Neural crest cell (in vitro differentiated cells): ENCODE measurements around the gene PSD4. TPM values are rescaled to one million over a fixed set of nuclear protein-coding genes. Genes with fewer than 3 reads are reported as not detected.

Experiments
- DNase-seq: peaks from one replicate; pipeline ENCODE4 v3.0.0; 2021; ENCODE audit warnings: low read depth, mixed read lengths, low spot score
- H3K27ac Mint-ChIP-seq: one replicate; pipeline ENCODE4 v1.8.0; 2021; ENCODE audit warnings: mild to moderate bottlenecking, mixed read lengths; ENCODE audit not compliant: unreplicated experiment
- H3K27me3 Mint-ChIP-seq: 2 replicates; pipeline ENCODE4 v1.8.0; 2021; ENCODE audit warnings: low read depth, mild to moderate bottlenecking, mixed read lengths
- H3K36me3 Mint-ChIP-seq: 2 replicates; pipeline ENCODE4 v1.8.0; 2021; ENCODE audit warnings: low read depth, mild to moderate bottlenecking, mixed read lengths
- H3K4me1 Mint-ChIP-seq: 2 replicates; pipeline ENCODE4 v1.8.0; 2021; ENCODE audit warnings: mixed read lengths
- H3K4me3 Mint-ChIP-seq: one replicate; pipeline ENCODE4 v1.8.0; 2021; ENCODE audit warnings: mild to moderate bottlenecking, mixed read lengths
- H3K9me3 Mint-ChIP-seq: 2 replicates; pipeline ENCODE4 v1.8.0; 2021; ENCODE audit warnings: mixed read lengths
- CTCF ChIP-seq: fragments of 200-600 bp; sonication (generic); conservative IDR thresholded peaks from 2 replicates; pipeline ENCODE4 v1.5.0; 2021; ENCODE audit warnings: antibody characterized with exemption, mild to moderate bottlenecking
- total RNA-seq: library from RNA; stranded (reverse); gene quantifications from 2 replicates; pipeline ENCODE4 v1.2.1, GENCODE V29; 2021

The PSD4 gene
- total RNA-seq, 1 donor from 2014 or later: 2.9 TPM

GRCh38 chr2:113197347-113198047 lies 23.7 kb downstream of the PSD4 start:
- no peak for TF ChIP-seq CTCF
- peaks cover 14% of the 10 kb centered on the region for H3K27me3 Mint-ChIP-seq
- peak overlapping the region; percentile 72 for H3K4me3 Mint-ChIP-seq
- H3K4me1 Mint-ChIP-seq: peaks cover 8% of the 10 kb centered on the region
- DNase-seq: no peak
- H3K27ac Mint-ChIP-seq: no peak overlapping the region
- no peaks in the 10 kb centered on the region for H3K36me3 Mint-ChIP-seq
- no peaks in the 10 kb centered on the region for H3K9me3 Mint-ChIP-seq

- no peaks in the 10 kb centered on the region for H3K9me3 Mint-ChIP-seq
- peaks cover 14% of the 10 kb centered on the region for H3K27me3 Mint-ChIP-seq
- H3K4me1 Mint-ChIP-seq: peaks cover 15% of the 10 kb centered on the region
- no peak overlapping the region for H3K27ac Mint-ChIP-seq
- peak overlapping the region; percentile 61 for H3K4me3 Mint-ChIP-seq
- DNase-seq: no peak
- H3K36me3 Mint-ChIP-seq: no peaks in the 10 kb centered on the region
- no peak for TF ChIP-seq CTCF
Observed at GRCh38 chr2:113198048-113198789, 24.4 kb downstream of the PSD4 start.

- H3K36me3 Mint-ChIP-seq: no peaks in the 10 kb centered on the region
- peaks cover 14% of the 10 kb centered on the region for H3K27me3 Mint-ChIP-seq
- no peaks in the 10 kb centered on the region for H3K9me3 Mint-ChIP-seq
- DNase-seq: peak; percentile 86
- peak; percentile 98 for TF ChIP-seq CTCF
- no peak overlapping the region for H3K27ac Mint-ChIP-seq
- peaks cover 20% of the 10 kb centered on the region for H3K4me1 Mint-ChIP-seq
- peak overlapping the region; percentile 61 for H3K4me3 Mint-ChIP-seq
Observed at GRCh38 chr2:113198790-113199612, 25.2 kb downstream of the PSD4 start.

- DNase-seq: no peak
- no peaks in the 10 kb centered on the region for H3K9me3 Mint-ChIP-seq
- no peak overlapping the region for H3K27ac Mint-ChIP-seq
- peaks cover 22% of the 10 kb centered on the region for H3K4me1 Mint-ChIP-seq
- H3K36me3 Mint-ChIP-seq: no peaks in the 10 kb centered on the region
- H3K4me3 Mint-ChIP-seq: peak overlapping the region; percentile 57
- peak; percentile 31 for TF ChIP-seq CTCF
- H3K27me3 Mint-ChIP-seq: peaks cover 12% of the 10 kb centered on the region
Observed at GRCh38 chr2:113200236-113200635, 26.5 kb downstream of the PSD4 start.

- no peaks in the 10 kb centered on the region for H3K9me3 Mint-ChIP-seq
- H3K27me3 Mint-ChIP-seq: peaks cover 12% of the 10 kb centered on the region
- no peak for DNase-seq
- H3K4me1 Mint-ChIP-seq: peaks cover 22% of the 10 kb centered on the region
- TF ChIP-seq CTCF: no peak
- no peak overlapping the region for H3K27ac Mint-ChIP-seq
- peak overlapping the region; percentile 3 for H3K4me3 Mint-ChIP-seq
- no peaks in the 10 kb centered on the region for H3K36me3 Mint-ChIP-seq
Observed at GRCh38 chr2:113200736-113201490, 27.1 kb downstream of the PSD4 start.
